ENCODE data around the gene TRIM29. TPM values are rescaled to one million over a fixed set of nuclear protein-coding genes. Genes with fewer than 3 reads are reported as not detected.

TRIM29 gene
- total RNA-seq, 2 donors from 2014 or later = not detected

GRCh38 chr11:120120805-120121335, 17.0 kb downstream of the TRIM29 start:
- Mint-ChIP-seq H3K27ac (peak overlapping the region in 1 of 2 donors; percentile 82), H3K36me3 (no peaks in the 10 kb centered on the region), H3K9me3 (no peaks in the 10 kb centered on the region)
- no peak for DNase-seq (ENCODE audit: low spot score in 2 of 2)
- ATAC-seq = no peak

DNA sequence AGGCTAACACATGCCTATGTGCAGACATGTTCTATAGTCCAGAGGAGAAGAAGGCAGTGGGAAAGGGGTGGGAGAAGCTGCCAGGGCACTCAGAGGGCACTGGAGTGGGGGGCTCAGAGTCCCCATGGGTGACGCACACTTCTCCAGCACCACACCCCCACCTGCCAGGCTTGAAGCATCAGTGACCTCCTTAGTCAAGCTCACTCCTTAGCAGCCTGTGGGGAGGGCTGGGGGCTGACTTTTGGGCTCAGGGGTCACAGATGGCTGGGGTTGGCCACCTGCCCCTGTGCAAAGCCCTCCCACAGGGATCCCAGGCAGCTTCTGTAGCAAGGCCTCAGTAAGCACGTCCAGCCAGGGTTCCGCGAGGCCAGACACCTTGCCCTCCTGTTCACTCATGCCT, 18.8 kb downstream of the TRIM29 start:
- H3K9me3 Mint-ChIP-seq = no peaks in the 10 kb centered on the region
- no peak overlapping the region for H3K27ac Mint-ChIP-seq
- DNase-seq (ENCODE audit: low spot score in 2 of 2) (no peak), ATAC-seq (no peak)
- H3K36me3 Mint-ChIP-seq = no peaks in the 10 kb centered on the region

DNA sequence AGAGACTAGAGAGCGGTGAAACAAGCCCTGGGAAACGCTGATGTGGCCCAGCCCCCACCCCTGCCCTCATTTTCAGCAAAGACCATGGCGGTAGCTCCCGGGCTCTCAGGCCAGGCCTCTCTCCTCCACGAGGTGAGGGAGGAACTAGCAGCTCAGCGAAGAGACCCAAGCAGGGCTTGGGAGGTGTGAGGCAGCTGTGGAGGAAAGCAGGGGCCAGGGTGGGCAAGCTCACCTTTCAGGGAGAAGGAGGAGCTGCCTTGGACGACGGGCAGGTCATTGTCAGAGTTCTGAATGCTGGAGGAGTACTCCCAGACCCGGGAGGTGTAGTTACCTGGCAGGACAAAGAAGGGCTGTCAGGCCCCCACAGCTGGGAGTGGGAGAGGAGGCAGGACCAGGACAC, 19.9 kb downstream of the TRIM29 start:
- DNase-seq (ENCODE audit: low spot score in 2 of 2) (no peak), ATAC-seq (no peak)
- Mint-ChIP-seq H3K9me3 (no peaks in the 10 kb centered on the region), H3K27ac (no peak overlapping the region), H3K36me3 (no peaks in the 10 kb centered on the region)

DNA sequence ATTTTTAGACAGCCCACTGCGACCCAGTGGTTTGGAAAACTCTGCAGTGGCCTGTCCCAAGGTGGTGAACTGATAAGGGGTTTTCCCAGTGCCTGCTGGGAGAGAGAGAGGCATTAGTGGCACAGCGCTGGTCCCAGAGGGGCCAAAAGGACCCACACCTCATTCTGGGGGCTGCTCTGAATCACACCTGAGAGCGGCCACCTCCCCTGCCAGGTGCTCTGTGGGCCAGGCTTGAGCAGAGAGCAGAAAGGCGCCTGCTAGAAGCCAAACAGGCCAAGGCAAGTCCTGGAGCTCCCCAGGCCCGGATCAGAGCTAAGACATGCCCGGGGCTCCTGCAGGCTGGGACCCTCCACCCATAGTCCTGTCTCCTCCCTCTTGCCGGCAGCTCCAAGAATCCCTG, 20.9 kb downstream of the TRIM29 start:
- ATAC-seq (no peak), DNase-seq (ENCODE audit: low spot score in 2 of 2) (no peak)
- Mint-ChIP-seq H3K36me3 (no peaks in the 10 kb centered on the region), H3K27ac (no peak overlapping the region), H3K9me3 (no peaks in the 10 kb centered on the region)

GRCh38 chr11:120115272-120116000, 22.5 kb downstream of the TRIM29 start:
- DNase-seq (ENCODE audit: low spot score in 2 of 2) (no peak), ATAC-seq (no peak)
- no peak overlapping the region for H3K27ac Mint-ChIP-seq
- no peaks in the 10 kb centered on the region for H3K9me3 Mint-ChIP-seq
- no peaks in the 10 kb centered on the region for H3K36me3 Mint-ChIP-seq

- Mint-ChIP-seq H3K27ac (no peak overlapping the region), H3K36me3 (no peaks in the 10 kb centered on the region), H3K9me3 (no peaks in the 10 kb centered on the region)
- no peak for ATAC-seq
- no peak for DNase-seq (ENCODE audit: low spot score in 2 of 2)
Measured at GRCh38 chr11:120112174-120112796, 25.6 kb downstream of the TRIM29 start.

DNA sequence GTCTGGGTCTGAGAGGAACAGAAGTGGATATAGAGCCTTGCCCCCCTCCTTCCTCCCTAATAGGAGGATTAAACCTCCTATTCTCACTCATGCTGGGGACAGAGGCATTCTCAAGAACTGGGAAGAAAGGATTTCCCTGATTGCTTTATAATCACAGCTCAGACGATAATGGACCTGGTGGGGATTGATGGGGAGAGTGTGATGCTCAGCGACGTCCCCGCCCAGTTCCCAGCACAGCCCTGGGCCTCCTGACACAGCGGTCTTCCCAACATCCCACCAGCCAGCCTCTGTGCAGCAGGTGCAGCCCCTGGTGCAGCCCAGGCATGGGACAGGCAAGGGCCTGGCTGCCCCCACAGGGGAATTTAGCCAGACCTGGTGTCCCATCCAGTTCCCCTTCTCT, 28.4 kb downstream of the TRIM29 start:
- H3K27ac Mint-ChIP-seq = no peak overlapping the region
- H3K9me3 Mint-ChIP-seq = no peaks in the 10 kb centered on the region
- DNase-seq (ENCODE audit: low spot score in 2 of 2) (no peak), ATAC-seq (no peak)
- H3K36me3 Mint-ChIP-seq = no peaks in the 10 kb centered on the region

- H3K27ac Mint-ChIP-seq = peak overlapping the region in 1 of 2 donors; percentile 52
- ATAC-seq = no peak
- DNase-seq (ENCODE audit: low spot score in 2 of 2) = no peak
- no peaks in the 10 kb centered on the region for H3K36me3 Mint-ChIP-seq
- H3K9me3 Mint-ChIP-seq = no peaks in the 10 kb centered on the region
Measured at GRCh38 chr11:120108785-120109168, 29.1 kb downstream of the TRIM29 start.

- ATAC-seq = peak; percentile 78 to 88
- no peaks in the 10 kb centered on the region for H3K9me3 Mint-ChIP-seq
- H3K36me3 Mint-ChIP-seq = no peaks in the 10 kb centered on the region
- H3K27ac Mint-ChIP-seq = no peak overlapping the region
- peak in 1 of 2 donors; percentile 77 for DNase-seq (ENCODE audit: low spot score in 2 of 2)
Measured at GRCh38 chr11:120108154-120108784, 29.6 kb downstream of the TRIM29 start.

GRCh38 chr11:120107692-120108091, 30.2 kb downstream of the TRIM29 start:
- DNase-seq (ENCODE audit: low spot score in 2 of 2) = no peak
- H3K9me3 Mint-ChIP-seq = no peaks in the 10 kb centered on the region
- H3K36me3 Mint-ChIP-seq = no peaks in the 10 kb centered on the region
- H3K27ac Mint-ChIP-seq = no peak overlapping the region
- ATAC-seq = peak in 1 of 2 donors; percentile 12

- Mint-ChIP-seq H3K36me3 (no peaks in the 10 kb centered on the region), H3K9me3 (no peaks in the 10 kb centered on the region), H3K27ac (no peak overlapping the region)
- no peak for ATAC-seq
- DNase-seq (ENCODE audit: low spot score in 2 of 2) = no peak
Measured at GRCh38 chr11:120106354-120107150, 31.4 kb downstream of the TRIM29 start.

GRCh38 chr11:120105576-120105975, 32.3 kb downstream of the TRIM29 start:
- H3K27ac Mint-ChIP-seq = no peak overlapping the region
- ATAC-seq (no peak), DNase-seq (ENCODE audit: low spot score in 2 of 2) (no peak)
- H3K9me3 Mint-ChIP-seq = no peaks in the 10 kb centered on the region
- no peaks in the 10 kb centered on the region for H3K36me3 Mint-ChIP-seq

- ATAC-seq (no peak), DNase-seq (ENCODE audit: low spot score in 2 of 2) (no peak)
- Mint-ChIP-seq H3K36me3 (no peaks in the 10 kb centered on the region), H3K27ac (no peak overlapping the region), H3K9me3 (no peaks in the 10 kb centered on the region)
Measured at GRCh38 chr11:120104041-120104565, 33.8 kb downstream of the TRIM29 start.

GRCh38 chr11:120102864-120103122, 35.1 kb downstream of the TRIM29 start:
- no peaks in the 10 kb centered on the region for H3K9me3 Mint-ChIP-seq
- DNase-seq (ENCODE audit: low spot score in 2 of 2) = no peak
- no peaks in the 10 kb centered on the region for H3K36me3 Mint-ChIP-seq
- ATAC-seq = no peak
- no peak overlapping the region for H3K27ac Mint-ChIP-seq

DNA sequence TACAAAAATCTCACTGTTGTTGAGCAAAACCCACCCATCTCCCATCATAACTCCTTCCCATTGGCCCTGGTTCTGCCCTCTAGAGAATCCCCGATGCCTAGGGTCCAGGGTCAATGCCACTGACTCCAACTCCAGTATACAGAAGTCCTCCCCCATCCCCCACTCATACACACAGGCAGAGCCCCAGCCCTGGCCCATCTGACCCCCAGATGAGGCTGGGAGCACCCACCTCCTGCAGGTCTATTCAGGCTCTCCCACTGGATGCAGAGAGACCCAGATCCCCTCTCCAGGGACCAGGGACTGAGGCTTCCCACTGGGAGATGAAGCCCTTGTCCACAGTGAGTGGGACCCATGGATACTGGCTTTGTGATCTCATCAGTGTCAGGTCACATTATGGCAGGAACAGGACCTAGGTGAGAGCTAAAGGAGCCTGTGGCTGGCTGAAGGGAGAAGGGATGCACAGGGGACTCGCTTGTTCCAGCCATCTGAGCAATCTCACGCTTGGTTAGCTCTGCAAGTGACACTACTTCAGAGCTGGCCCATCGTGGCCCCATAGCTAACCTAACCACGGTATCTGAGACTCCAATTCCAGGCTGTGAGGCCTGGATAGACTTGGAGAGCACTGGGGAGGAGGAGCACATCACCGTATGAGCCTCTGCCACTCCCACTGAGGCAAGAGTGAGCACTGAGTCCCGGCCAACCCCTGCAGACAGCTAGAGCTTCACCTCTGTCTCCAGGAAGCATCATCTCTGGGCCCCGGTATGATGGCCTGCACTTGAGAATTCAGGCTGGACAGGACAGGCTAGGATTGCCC, 35.7 kb downstream of the TRIM29 start:
- no peaks in the 10 kb centered on the region for H3K9me3 Mint-ChIP-seq
- DNase-seq (ENCODE audit: low spot score in 2 of 2) (no peak), ATAC-seq (no peak)
- no peaks in the 10 kb centered on the region for H3K36me3 Mint-ChIP-seq
- H3K27ac Mint-ChIP-seq = no peak overlapping the region

DNA sequence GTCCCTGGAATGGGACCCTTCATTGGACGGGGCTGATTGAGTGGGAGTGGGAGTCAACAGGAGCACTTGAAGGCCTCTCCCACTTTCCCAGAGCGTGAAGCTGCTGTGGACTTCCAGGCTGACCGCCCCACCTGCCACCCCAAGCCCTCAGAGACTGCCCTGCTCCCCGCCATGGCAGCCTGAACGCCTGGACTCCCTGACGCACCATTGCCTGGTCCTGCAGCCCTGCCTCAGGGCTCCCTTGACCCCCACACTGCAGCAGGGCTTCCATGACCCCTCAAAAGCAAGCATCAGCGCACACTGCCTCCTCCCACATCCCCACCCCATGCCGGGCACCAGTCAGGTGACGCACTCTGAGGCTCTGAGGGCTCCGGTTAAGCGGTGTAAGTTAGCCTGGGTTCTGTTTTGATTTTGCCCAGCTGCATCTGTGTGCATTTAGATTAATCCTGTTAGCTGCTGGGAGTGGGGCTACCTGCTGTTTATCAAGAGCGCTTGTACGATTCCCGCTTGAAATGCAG, 39.4 kb downstream of the TRIM29 start:
- Mint-ChIP-seq H3K36me3 (no peaks in the 10 kb centered on the region), H3K27ac (no peak overlapping the region), H3K9me3 (no peaks in the 10 kb centered on the region)
- DNase-seq (ENCODE audit: low spot score in 2 of 2) = no peak
- no peak for ATAC-seq

Measured in activated naive CD4-positive, alpha-beta T cell treated with anti-CD3 and anti-CD28 coated beads, Interleukin-2, amount 50 U/mL, for 72 hours (primary cell).